ENCODE results near the gene PYCARD.
A peak's percentile ranks its signal among the peaks of the same experiment; 100 is the strongest.
"Not testable (repeated sequence)": the region's sequence is repeated elsewhere in the genome, so short reads cannot be mapped to it uniquely, and the experiment has no call there.

PYCARD gene

DNA sequence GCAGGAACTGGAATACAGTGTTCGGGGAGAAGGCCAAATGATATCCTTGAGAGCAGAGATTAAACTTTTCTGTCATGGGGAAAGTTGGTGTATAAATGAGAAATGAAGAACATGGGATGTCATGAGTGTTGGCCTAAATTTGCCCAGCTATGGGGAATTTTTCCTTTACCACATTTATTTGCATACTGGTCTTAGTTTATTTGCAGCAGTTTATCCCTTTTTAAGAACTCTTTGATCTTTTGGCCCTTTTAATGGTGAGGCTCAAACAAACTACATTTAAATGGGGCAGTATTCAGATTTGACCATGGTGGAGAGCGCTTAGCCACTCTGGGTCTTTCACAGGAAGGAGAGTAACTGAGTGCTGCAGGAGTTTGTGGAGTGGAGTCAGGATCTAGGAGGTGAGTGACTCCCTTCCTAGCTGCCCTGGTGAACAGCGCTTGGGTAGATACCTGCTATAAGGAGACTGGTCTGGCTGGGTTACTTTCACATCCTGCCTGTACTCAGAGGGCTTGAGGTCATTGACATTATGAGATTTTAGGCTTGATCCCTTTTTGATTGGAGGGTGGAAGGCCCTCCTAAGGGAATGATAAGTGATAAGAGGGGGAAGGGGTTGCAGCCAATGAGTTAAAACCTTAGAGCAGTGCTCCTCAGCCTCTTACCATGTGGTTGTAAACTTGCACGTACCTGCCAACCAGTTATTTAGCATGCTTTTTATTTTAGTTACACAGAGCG is 10.7 kb downstream of the PYCARD start:
- no peak overlapping the region for H3K4me3 ChIP-seq (ENCODE audit: low read depth, low read length)

DNA sequence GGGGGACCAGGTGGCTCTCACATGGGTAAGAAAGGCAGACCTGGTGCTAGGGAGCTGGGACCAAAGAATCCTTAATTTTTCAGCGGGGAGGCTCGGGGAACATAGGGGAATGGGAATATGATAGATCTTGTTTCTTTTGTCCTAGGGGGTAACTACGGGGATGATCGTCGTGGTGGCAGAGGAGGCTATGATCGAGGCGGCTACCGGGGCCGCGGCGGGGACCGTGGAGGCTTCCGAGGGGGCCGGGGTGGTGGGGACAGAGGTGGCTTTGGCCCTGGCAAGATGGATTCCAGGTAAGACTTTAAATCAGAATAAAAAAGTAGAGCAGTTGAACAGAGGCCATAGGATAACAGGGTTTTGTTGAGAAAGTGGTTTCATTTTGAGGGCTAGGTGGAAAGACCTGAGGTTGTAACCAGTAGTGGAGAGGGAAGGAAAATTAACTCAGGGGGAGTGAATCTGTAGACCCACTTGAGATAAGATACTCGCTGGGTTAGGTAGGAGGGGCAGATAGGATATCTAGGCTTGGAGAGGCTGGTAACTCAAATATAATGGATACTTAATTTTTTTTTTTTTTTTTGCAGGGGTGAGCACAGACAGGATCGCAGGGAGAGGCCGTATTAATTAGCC is 11.6 kb downstream of the PYCARD start:
- H3K4me3 ChIP-seq (ENCODE audit: low read depth, low read length) = no peak overlapping the region

DNA sequence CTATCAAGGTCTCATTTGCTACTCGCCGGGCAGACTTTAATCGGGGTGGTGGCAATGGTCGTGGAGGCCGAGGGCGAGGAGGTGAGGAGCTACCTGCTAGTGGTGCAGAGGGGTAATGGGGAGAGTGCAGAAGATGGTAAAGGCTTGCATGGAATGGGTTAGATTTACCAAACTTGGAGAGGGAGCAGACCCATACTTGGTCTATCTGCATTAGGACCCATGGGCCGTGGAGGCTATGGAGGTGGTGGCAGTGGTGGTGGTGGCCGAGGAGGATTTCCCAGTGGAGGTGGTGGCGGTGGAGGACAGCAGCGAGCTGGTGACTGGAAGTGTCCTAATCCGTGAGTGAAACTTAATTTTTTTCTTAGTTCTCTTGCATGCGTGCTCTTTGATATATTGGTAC is 12.5 kb downstream of the PYCARD start:
- H3K4me3 ChIP-seq (ENCODE audit: low read depth, low read length) = no peak overlapping the region

DNA sequence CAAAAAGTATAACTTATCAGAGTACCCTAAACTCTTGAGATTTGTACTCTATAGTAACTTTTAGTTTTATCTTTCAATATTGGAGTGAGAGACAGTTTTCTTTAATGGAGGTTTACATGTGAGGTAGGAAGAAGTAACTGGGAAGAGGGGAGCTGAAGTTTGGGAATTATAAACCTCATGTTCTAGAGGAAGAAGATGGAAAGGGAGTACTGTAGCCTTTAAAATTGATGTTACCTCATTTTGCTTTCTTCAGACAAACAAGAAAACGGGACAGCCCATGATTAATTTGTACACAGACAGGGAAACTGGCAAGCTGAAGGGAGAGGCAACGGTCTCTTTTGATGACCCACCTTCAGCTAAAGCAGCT is 13.2 kb downstream of the PYCARD start:
- H3K4me3 ChIP-seq (ENCODE audit: low read depth, low read length) = no peak overlapping the region

DNA sequence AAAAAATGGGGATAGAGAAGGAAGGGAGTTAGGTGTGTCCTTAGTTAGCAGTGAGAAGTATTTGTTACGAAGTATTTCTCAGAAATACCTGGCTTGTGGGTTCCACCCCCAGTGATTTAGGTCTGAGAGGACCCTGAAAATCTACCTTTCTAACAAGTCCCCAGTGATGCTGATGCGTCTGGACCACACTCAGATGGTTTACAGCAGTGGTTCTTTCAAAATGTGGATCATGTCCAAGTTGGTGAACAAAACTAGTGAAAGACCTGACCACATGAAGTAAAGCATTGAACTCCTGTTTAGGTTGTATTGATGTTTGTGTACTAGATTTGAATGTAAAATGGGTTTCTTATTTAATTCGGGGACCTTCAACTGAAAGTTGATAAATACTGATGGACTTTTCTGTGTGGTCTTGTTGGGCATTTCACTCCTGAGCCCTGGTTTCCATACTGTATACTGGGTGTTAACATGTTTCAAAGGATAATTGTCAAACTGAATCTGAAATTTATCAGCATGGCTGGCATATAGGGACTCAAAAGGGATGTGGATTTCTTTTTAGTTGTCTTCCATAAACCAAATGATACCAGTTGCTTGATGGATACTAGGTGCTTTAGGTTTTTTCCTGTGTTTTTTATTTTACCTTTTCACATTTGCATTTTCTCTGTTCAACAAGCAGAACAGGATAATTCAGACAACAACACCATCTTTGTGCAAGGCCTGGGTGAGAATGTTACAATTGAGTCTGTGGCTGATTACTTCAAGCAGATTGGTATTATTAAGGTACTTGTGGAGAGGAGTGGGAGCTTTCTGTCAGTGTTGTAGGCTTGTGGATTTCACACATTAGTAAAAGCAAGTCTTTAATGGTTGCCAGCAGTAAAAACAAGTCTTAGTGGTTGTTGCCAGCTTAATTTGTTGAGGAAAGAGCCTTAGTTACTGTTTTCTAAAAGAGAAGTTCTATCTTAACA is 13.8 kb downstream of the PYCARD start:
- H3K4me3 ChIP-seq (ENCODE audit: low read depth, low read length) = no peak overlapping the region

DNA sequence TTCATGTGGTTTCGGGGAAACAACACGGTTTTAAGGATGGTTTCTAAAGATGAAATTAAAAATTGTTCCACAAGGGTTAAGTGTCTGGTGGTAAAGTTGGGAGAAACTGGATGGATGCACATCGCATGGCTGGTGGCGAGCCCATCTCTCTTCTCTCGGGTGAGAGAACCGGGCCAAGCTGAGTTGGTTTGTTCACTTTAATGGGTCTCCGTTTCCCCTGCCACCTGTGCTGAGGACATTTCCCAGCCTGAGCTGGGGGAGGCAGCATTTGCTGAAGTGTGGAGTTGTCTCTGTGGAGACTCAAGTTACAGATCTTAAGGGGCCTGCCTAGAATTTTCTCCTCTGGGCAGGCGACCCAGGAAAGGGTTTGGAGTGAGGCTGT is 14.8 kb downstream of the PYCARD start:
- H3K4me3 ChIP-seq (ENCODE audit: low read depth, low read length) = no peak overlapping the region

DNA sequence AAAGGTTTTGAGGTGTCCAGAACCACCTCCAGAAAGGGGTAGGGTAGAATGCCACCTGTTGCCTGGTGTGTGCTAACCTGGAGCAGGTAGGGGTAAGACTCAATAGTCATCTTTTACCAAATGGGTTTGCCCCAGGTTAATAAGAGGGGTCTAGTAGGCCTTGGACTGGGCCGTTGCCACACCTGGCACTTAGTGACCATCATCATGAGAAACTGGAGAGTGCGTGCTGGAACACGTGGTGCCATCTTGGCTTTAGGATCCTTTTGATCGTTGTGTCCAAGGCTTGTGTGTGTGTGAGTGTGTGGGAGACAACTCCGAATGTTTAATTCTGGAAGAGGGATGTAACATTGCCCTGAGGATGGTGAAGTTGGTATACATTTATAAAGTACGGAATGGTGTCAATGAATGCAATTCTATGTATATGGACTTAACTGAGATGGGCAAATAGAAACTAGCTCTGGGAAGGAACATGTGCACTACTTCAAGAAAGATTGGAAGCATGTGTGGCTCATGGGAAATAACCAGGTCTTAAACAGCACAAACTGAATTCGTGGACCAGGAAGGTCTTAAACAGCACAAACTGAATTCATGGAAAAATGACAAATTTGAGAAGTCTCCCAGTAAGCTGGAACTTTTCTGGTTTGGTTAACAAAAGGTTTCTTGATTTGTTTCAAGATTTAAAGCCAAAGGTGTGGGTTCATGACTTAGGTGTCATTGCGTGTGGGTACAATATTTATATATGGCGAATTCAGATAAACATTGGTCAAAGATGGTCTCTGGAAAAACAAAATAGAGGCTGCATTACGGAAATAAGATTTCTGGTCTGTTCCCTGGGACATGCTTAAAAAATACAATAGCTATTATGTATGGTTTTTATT is 15.4 kb downstream of the PYCARD start:
- H3K4me3 ChIP-seq (ENCODE audit: low read depth, low read length) = no peak overlapping the region

DNA sequence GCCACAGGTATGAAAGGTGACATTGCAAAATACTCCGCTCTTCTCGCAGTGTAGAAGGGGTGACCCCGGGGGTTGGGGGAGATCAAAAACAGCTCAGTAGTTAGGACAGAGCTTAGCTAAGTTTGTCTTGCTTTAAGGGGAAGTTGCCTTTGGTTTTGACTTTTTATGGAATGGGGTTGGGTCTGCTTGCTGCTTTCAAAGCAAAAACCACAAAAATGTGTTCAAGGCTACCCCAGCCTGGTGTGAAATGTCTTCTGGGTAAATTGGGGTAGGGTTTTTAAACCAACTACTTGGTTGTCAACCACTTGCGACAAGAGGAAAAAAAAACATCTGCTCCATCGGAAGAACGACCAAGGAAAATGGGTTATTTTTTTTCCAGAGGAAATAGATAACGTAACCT is 16.4 kb downstream of the PYCARD start:
- H3K4me3 ChIP-seq (ENCODE audit: low read depth, low read length) = no peak overlapping the region

DNA sequence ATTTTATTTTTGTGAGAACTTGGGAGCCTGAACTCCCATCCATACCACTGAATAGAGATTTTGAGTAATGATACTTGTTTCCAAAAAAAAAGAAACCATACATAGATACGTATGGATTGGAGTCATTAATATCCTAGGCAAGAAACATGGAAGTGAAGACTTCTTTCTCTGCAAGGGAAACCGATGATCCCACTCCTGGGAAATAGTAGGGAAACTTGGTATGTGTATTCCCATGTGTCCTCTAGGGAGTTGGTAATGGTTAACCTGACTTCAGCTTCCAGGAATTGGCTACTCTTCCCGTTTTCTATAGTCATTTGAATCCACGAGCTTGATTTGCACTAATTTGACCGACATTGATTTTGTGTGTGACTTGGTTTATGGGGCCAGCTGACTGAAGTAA is 17.2 kb downstream of the PYCARD start:
- no peak overlapping the region for H3K4me3 ChIP-seq (ENCODE audit: low read depth, low read length)

DNA sequence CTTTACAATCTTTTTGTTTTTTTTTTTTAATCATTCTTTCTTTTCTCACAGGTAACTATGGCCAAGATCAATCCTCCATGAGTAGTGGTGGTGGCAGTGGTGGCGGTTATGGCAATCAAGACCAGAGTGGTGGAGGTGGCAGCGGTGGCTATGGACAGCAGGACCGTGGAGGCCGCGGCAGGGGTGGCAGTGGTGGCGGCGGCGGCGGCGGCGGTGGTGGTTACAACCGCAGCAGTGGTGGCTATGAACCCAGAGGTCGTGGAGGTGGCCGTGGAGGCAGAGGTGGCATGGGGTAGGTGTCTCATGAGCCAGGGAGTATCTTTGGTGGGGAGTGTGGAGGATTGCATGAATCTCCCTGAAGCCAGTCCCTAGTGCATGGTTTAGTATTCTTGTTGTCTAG is 17.7 kb downstream of the PYCARD start:
- H3K4me3 ChIP-seq (ENCODE audit: low read depth, low read length) = no peak overlapping the region

DNA sequence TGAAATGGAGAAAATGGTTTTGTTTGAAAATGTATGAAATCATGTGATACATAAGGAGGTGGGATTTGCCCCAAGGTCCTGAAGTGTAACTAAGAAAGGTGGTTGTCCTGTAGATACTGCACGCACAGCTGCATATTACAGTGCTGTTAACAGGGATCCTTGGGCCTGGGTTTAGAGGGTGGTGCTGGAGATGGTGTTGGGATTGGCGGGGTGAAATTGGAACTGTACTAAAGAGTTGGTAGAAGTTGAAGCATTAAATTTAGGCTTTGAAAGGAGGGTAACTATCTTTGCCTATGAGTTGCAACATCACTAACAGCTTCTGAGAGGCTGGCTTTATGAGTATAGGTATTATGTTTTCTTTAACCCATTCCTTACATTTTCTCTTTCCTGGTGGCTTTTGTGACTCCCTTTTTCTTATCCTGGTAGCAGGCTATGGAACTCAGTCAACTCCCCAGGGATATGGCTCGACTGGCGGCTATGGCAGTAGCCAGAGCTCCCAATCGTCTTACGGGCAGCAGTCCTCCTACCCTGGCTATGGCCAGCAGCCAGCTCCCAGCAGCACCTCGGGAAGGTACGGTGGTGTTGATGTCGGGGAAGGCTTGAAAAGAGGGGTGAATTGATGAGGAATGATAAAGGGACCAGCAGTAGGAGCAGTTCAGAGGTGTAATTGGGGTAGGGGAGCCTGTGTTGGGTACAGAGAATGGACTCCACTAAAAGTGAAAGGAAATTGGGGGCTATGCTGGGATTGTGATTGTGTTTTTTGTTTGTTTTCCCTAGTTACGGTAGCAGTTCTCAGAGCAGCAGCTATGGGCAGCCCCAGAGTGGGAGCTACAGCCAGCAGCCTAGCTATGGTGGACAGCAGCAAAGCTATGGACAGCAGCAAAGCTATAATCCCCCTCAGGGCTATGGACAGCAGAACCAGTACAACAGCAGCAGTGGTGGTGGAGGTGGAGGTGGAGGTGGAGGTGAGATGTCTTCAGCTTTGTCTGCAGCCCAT is 18.8 kb downstream of the PYCARD start:
- no peak overlapping the region for H3K4me3 ChIP-seq (ENCODE audit: low read depth, low read length)

DNA sequence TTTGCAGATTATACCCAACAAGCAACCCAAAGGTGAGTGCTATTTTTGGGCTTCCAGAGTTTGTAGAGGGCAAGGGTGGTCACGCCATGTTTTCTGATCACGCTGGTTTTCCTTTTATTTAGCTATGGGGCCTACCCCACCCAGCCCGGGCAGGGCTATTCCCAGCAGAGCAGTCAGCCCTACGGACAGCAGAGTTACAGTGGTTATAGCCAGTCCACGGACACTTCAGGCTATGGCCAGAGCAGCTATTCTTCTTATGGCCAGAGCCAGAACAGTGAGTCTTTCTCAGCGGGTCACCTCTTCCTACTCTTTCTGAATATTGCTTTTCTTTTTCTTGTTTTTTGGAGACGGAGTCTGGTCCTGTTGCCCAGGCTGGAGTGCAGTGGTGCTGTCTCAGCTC is 20.2 kb downstream of the PYCARD start:
- H3K4me3 ChIP-seq (ENCODE audit: low read depth, low read length) = peak overlapping the region; percentile 41

DNA sequence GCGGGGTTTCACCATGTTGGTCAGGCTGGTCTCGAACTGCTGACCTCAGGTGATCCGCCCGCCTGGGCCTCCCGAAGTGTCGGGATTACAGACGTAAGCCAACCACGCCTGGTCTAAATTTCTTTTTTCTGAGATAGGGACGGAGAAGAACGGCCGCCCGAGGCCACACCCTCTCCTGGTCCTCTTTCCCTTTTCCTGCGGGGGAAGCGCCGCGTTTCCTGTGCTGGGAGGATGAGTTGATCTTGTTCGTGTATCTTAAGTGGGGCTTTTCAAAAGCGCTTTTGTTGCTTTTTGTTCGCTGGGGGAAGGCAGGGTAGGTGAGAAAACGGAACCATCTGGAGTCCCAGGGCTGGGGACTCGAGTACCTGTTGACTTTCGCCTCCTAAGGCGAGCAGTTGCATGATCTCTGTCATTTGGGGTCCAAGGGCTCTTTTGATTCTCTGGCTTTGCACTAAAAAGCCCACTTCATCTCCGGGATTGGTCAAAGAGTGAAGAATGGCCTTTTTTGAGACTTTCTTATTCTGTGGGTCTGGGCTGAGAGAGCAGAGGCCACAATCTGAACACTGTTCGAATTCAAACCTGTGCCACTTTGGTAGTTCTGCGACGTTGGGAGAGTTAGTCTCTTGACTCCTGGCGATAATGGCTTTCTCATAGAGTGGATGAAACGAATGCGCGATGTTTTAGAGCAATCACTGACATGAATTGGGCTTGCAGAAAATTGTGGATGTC is 21.3 kb downstream of the PYCARD start:
- H3K4me3 ChIP-seq (ENCODE audit: low read depth, low read length) = peak overlapping the region; percentile 89

DNA sequence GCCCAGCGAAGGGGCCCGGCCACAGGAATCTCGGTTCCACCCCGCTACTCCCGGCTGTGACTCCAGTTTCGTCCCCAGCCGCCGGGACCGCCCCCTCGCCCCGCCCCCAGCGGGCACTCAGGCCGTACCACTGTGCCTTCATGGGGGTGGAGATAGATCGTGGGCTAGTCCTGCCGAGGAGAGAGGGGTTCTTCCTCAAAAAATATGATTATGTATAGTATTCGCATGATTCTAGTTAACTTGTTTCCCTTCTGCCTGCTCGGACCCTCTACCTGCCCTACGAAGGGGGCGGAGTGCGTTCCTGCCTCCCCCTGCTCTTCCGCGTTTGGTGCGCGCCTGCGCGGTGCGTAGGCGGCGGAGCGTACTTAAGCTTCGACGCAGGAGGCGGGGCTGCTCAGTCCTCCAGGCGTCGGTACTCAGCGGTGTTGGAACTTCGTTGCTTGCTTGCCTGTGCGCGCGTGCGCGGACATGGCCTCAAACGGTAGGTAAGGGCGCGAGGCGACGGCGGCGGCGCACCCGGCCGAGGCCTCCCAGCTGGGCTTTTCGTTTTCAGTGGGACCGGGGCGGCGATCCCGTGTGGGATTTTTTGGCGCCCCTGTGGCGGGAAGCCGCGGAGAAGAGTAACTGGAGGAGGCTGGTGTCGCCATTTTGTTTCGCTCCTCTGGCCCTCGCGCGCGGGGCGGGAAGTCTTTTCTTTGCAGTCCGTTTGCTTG is 22.7 kb downstream of the PYCARD start, which contains the start of gene FUS:
Gene FUS, plus strand, starts transcription at position 393 of the 713 bp plus-strand sequence. Its CDS starts 76 bp downstream, at position 469.
- H3K4me3 ChIP-seq (ENCODE audit: low read depth, low read length) = peak within 1 kb of the TSS; percentile 89

DNA sequence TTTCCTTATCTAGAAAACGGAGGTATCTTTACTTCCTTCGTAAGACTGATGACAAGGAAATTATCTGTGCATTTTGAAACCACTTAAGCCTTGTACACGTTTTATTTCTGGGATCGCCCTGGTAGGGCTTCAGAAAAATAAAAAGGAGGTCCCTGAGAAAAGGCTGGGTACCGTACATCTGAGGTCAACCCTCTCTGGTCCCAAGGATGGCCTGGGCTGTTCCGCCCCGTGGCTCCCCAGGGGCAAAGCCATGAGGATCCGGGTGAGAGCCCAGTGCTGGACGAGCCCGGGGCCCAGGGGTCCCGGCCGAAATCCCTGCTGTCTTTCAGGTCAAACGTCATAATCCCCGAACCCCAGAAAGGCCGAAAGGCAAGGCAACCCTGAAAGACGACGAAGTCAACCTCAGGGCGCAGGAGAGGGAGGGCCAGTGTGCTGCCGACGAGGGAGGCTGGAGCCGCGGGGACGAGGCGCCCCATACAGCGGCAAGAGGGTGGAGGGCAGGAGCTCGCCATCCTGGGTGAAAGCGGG is 23.3 kb downstream of the PYCARD start:
- H3K4me3 ChIP-seq (ENCODE audit: low read depth, low read length) = peak overlapping the region; percentile 89

DNA sequence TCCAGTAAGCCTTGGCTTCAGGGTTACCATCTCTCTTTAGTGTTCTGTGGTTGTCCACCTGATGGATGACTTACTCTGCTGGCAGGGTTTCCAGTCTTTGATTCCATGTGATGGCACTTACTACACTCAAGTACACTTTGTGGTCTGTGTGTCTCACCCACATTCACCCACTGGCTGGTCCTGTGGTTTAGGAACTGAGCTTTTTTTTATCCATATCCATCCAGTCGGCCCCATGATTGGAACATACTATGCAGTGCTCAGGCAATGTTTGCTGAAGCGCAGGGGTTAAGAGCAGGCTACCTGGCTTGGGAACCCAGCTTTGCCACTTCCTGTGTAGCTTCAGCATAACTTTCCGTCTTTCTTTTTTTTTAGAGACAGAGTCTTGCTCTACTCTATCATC is 25.4 kb downstream of the PYCARD start:
- no peak overlapping the region for H3K4me3 ChIP-seq (ENCODE audit: low read depth, low read length)

DNA sequence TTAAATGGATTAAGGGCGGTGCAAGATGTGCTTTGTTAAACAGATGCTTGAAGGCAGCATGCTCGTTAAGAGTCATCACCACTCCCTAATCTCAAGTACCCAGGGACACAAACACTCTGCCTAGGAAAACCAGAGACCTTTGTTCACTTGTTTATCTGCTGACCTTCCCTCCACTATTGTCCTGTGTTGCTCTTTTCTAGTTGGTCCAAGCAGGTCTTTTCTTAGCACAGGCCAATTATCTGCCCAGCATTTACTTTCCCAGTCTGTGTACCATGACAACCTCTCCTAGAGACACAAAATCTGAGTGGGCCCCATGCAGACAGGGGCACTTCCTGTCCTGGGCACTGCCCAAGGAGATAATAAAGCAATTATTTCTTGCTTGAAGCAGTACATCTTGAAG is 32.5 kb downstream of the PYCARD start:
- H3K4me3 ChIP-seq (ENCODE audit: low read depth, low read length) = not testable (repeated sequence)

DNA sequence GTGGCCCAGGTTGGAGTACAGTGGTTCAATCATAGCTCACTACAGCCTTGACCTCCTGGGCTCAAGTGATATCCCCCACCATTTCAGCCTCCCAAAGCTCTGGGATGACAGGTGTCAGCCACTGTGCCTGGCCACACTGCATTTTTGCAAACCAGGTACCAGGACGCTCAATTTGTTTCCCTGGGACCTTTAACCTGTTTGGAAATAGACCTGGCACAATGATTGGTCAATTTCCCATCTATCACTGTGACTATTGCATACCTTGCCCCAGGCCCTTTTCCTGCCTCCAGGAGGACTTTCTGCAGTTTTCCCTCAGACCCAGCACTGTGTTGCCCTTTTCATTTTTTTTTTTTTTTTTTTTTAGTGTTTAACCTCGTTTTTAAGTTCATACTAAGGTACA is 33.7 kb downstream of the PYCARD start:
- no peak overlapping the region for H3K4me3 ChIP-seq (ENCODE audit: low read depth, low read length)
